BLaER1 treated with 17β-estradiol and CSF1 and Interleukin-3, amounts not matched to agents 10 nM and 100 nM (cell line): Measurements from ENCODE around the gene UBR7.
"Not testable (repeated sequence)": the region's sequence is repeated elsewhere in the genome, so short reads cannot be mapped to it uniquely, and the experiment has no call there.

Experiments used
- H3K27ac ChIP-seq, 11 experiments: shearing (Covaris generic); formaldehyde crosslinking; 2 replicates each; pipeline ENCODE4 v1.8.1; 2022
- H3K27me3 ChIP-seq, 11 experiments: shearing (Covaris generic); formaldehyde crosslinking; 2 replicates each; pipeline ENCODE4 v1.8.1; 2022
- H3K36me3 ChIP-seq, 11 experiments: shearing (Covaris generic); formaldehyde crosslinking; 2 replicates each; pipeline ENCODE4 v1.8.1; 2022
- H3K4me1 ChIP-seq, 10 experiments: shearing (Covaris generic); formaldehyde crosslinking; 2 replicates each; pipeline ENCODE4 v1.8.1; 2022
- H3K4me2 ChIP-seq, 11 experiments: shearing (Covaris generic); formaldehyde crosslinking; 2 replicates each; pipeline ENCODE4 v1.8.1; 2022
- H3K4me3 ChIP-seq, 10 experiments: shearing (Covaris generic); formaldehyde crosslinking; 2 replicates each; pipeline ENCODE4 v1.8.1; 2022
- H3K9ac ChIP-seq, 11 experiments: shearing (Covaris generic); formaldehyde crosslinking; 2 replicates each; pipeline ENCODE4 v1.8.1; 2022
- H3K9me3 ChIP-seq, 11 experiments: shearing (Covaris generic); formaldehyde crosslinking; replicated peaks in 1 of 11; 2 replicates each; pipeline ENCODE4 v1.8.1; 2022
- H4K20me1 ChIP-seq, 11 experiments: shearing (Covaris generic); formaldehyde crosslinking; 2 replicates each; pipeline ENCODE4 v1.8.1; 2022
- Cebpa-rat ChIP-seq, 11 experiments: shearing (Covaris generic); IDR thresholded peaks; 2 replicates each; pipeline ENCODE4 v1.8.1; 2022

Gene UBR7

DNA sequence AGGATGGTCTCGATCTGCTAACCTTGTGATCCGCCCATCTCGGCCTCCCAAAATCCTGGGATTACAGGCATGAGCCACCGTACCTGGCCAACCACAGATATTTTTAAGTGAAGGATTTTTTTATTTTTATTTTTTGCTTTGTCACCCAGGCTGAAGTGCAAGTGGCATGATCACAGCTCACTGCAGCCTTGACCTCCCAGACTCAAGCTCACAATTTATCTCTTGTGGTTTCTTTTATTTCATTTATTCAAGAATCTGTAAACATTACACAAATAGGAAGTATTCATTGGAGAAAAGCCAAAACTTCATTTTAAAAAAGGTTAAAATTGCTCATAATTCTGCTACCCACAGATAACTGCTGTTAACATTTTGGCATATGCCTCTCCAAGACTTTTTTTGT lies 35.7 kb upstream of the UBR7 start:
- H3K4me2 ChIP-seq, result no peak overlapping the region
- TF ChIP-seq Cebpa-rat (IDR thresholded peaks at IDR 0.05), result no peak
- H3K9me3 ChIP-seq, result peaks cover 0 to 10% (median 0%) of the 10 kb centered on the region in 11 experiments; a peak in 2 of 22 replicates
- peaks cover 0 to 13% (median 0%) of the 10 kb centered on the region in 10 experiments; a peak in 5 of 20 replicates for H3K4me1 ChIP-seq
- H3K27ac ChIP-seq, result no peak overlapping the region
- H3K4me3 ChIP-seq, result no peak overlapping the region
- H3K27me3 ChIP-seq, result no peaks in the 10 kb centered on the region
- no peak overlapping the region for H3K9ac ChIP-seq
- H4K20me1 ChIP-seq, result no peaks in the 10 kb centered on the region
- no peaks in the 10 kb centered on the region for H3K36me3 ChIP-seq

DNA sequence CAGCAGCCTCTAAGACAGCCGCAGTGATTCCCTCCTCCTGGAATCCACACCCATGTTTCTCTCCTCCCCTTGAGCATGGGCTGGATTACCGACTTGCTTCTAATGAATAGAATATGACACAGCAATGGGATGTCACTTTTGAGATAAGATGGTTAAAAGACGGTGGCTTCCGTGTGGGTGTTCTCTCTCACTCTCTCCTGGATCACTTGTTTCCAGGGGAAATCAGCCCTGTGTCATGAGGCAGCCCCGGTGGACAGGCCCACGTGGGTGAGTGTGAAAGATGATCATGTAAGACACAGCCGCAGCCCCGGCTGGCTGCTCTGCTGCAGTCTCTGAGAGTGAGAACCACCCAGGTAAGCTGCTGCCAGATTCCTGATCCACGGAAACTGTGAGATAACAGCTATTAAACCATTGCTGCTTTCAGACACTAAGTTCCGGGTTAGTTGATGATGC lies 33.1 kb upstream of the UBR7 start:
- no peaks in the 10 kb centered on the region for H4K20me1 ChIP-seq
- no peak overlapping the region for H3K4me2 ChIP-seq
- no peak overlapping the region for H3K4me3 ChIP-seq
- no peaks in the 10 kb centered on the region for H3K27me3 ChIP-seq
- no peaks in the 10 kb centered on the region for H3K36me3 ChIP-seq
- no peak overlapping the region for H3K27ac ChIP-seq
- no peak for TF ChIP-seq Cebpa-rat (IDR thresholded peaks at IDR 0.05)
- peaks cover 0 to 3% (median 0%) of the 10 kb centered on the region in 10 experiments; a peak in 2 of 20 replicates for H3K4me1 ChIP-seq
- peaks cover 0 to 10% (median 0%) of the 10 kb centered on the region in 11 experiments; a peak in 2 of 22 replicates for H3K9me3 ChIP-seq
- H3K9ac ChIP-seq, result no peak overlapping the region

DNA sequence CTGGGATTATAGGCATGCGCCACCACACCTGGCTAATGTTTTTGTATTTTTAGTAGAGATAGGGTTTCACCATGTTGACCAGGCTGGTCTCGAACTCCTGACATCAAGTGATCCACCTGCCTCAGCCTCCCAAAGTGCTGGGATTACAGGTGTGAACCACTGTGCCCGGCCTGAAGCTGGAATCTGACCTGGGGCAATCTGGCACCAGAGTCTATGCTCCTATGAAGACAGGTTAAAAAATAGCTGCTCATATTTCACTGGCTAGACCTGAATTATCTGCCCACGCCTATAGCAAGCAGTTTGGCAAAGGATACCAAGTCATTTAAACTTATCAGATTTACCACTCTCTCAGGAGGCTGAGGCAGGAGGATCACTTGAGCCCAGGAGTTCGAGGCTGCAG lies 32.3 kb upstream of the UBR7 start:
- not testable (repeated sequence) for H3K4me1 ChIP-seq, H3K27me3 ChIP-seq

DNA sequence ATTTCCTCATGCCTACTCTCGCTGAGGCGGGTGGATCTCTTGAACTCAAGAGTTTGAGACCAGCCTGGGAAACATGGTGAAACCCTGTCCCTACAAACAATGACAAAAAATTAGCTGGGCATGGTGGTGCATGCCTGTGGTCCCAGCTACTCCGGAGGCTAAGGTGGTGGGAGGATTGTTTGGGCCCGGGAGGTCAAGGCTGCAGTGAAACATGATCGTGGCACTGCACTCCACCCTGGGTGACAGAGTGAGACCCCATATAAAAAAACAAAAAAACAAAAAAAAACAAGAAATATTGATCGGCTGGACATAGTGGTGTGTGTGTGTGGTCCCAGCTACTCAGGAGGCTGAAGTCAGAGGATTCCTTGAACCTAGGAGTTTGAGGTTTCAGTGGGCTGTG lies 31.6 kb upstream of the UBR7 start:
- Histone ChIP-seq H3K4me1 (no peaks in the 10 kb centered on the region), H3K27me3 (no peaks in the 10 kb centered on the region), H4K20me1 (no peaks in the 10 kb centered on the region), H3K9me3 (no peaks in the 10 kb centered on the region), H3K4me3 (no peak overlapping the region), H3K9ac (no peak overlapping the region), H3K27ac (no peak overlapping the region), H3K4me2 (no peak overlapping the region), H3K36me3 (no peaks in the 10 kb centered on the region)
- TF ChIP-seq Cebpa-rat (IDR thresholded peaks at IDR 0.05), result no peak

More for the DNA sequence above, 32.3 kb upstream of the UBR7 start:
- H3K9me3 ChIP-seq, H3K27ac ChIP-seq, H4K20me1 ChIP-seq, H3K9ac ChIP-seq, H3K4me3 ChIP-seq, H3K4me2 ChIP-seq, H3K36me3 ChIP-seq: not testable (repeated sequence)

DNA sequence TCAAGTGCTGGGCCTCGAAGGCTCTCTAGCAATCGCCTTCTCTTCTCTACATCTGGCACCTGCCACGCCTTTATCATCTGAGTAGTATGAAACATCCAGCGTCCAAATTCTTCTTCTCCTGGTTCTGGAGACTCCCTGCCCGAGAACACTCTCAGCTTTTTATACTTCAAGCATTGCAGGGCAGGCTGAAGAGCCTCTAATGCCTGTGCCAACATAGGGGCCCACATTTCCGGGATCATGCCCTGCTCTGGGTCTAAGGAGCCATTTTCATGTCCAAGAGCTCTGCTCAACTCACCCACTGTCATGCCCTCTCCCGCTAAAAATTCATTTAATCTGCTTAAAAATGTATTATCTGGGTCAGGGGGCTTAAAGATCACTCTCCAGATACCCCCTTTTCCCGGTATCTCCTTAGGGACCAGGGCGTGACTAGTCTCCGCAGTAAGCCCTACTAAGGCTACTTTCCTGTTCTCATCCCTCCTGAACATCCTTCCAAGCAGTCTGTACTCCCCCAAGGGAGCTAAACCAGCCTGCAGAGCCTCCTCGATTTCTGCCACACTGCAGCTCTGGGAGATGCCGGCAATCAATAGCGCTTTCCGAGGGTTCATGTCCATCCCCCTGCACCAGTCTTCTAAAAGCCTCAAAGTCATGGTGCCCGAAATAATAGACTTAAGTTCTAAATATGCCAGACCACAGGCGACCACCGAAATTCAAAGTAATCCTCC lies 23.3 kb upstream of the UBR7 start:
- Histone ChIP-seq H3K27me3 (no peaks in the 10 kb centered on the region), H4K20me1 (peaks cover 12 to 29% (median 17%) of the 10 kb centered on the region in 11 experiments; a peak in 17 of 22 replicates), H3K4me1 (peaks cover 40 to 45% (median 42%) of the 10 kb centered on the region in 10 experiments), H3K36me3 (peaks cover 28 to 44% (median 38%) of the 10 kb centered on the region in 11 experiments; a peak in 20 of 22 replicates), H3K4me3 (peak overlapping the region; percentile 77 to 99 (median 90)), H3K9ac (peak overlapping the region; percentile 88 to 96 (median 93)), H3K4me2 (peak overlapping the region; percentile 86 to 99 (median 97)), H3K9me3 (no peaks in the 10 kb centered on the region), H3K27ac (peak overlapping the region; percentile 86 to 96 (median 93); a peak in 21 of 22 replicates)
- no peak for TF ChIP-seq Cebpa-rat (IDR thresholded peaks at IDR 0.05)

DNA sequence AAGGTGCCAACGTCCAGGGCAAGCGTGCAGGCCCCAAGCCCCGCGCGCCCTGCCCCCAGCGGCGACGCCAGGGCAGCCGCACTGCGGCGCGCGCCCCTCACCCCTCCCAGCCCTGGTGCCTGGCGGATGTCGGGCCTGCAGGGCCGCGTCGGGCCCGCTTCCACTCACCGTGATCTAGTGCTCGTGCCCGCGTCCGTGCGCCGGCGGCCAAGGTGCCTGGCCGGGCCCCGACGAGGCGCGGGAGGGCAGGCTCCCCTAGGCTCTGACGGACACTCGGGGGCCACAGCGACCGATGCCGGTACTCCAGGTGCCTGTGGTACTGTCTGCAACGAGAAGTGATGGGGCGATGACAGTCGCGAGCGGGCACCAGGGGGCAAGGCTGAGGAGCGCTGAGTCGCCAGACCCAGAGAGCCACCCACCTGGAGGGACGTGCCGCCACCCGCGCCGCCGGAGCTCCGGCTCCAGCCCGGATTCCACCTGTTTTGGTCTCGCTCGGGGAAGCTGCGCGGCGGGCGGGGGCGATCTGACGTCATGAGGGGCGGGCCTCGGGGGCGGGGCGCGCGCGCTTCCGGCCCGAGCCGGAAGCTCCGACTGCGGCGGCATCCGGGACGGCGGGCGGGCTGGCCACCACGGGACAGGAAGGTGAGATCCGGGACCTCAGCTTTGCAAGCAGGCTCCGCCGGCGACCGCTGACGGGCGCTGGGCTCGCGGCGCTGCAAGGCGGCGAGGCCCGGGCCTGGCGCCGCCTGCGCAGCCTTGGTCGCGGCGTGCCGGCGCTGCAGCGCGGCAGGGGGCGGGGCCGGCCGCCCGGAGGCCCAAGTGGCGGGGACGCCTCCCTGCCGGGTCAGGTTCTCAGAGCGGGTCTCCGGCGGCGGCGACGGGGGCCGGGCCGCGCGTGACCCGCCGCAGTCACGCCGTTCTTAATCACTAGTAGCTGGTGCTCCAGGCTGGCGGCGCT lies 22.4 kb upstream of the UBR7 start, which contains the start of the genes LYSET and MOAP1:
TSS of gene LYSET (plus strand) at position 927 of the 958 bp plus-strand sequence. CDS start 89 bp downstream, outside the sequence.
TSS of gene MOAP1 (minus strand) at position 507 of the 958 bp plus-strand sequence. CDS start 655 bp downstream, outside the sequence.
- Histone ChIP-seq H4K20me1 (peaks cover 12 to 29% (median 17%) of the 10 kb centered on the region in 11 experiments; a peak in 17 of 22 replicates), H3K27ac (peak within 1 kb of the TSS; percentile 86 to 96 (median 93)), H3K27me3 (no peaks in the 10 kb centered on the region), H3K36me3 (peaks cover 28 to 53% (median 42%) of the 10 kb centered on the region in 11 experiments; a peak in 20 of 22 replicates), H3K4me2 (peak within 1 kb of the TSS; percentile 89 to 99 (median 97)), H3K4me3 (peak within 1 kb of the TSS; percentile 77 to 99 (median 90)), H3K9ac (peak within 1 kb of the TSS; percentile 88 to 96 (median 93)), H3K9me3 (no peaks in the 10 kb centered on the region), H3K4me1 (peaks cover 40 to 54% (median 44%) of the 10 kb centered on the region in 10 experiments)
- no peak for TF ChIP-seq Cebpa-rat (IDR thresholded peaks at IDR 0.05)

DNA sequence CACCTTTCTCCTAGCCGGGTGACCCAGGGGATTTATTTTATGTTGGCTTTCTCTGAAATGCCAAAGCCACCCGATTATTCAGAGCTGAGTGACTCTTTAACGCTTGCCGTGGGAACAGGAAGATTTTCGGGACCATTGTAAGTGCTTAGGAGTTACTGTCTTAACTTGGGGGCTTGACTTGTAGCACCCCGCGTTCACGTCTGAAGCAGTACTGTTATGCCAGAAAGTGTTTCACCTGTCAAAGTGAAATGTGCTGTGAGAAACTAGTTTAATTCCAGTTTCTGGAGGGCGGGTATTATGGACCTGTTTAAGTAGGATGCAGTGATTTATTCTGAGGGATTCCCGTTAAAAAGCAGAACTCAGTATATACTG lies 21.7 kb upstream of the UBR7 start:
- Histone ChIP-seq H3K36me3 (peaks cover 28 to 55% (median 42%) of the 10 kb centered on the region in 11 experiments; a peak in 20 of 22 replicates), H3K4me1 (peaks cover 40 to 59% (median 44%) of the 10 kb centered on the region in 10 experiments), H3K27ac (peak overlapping the region; percentile 86 to 96 (median 93))

DNA sequence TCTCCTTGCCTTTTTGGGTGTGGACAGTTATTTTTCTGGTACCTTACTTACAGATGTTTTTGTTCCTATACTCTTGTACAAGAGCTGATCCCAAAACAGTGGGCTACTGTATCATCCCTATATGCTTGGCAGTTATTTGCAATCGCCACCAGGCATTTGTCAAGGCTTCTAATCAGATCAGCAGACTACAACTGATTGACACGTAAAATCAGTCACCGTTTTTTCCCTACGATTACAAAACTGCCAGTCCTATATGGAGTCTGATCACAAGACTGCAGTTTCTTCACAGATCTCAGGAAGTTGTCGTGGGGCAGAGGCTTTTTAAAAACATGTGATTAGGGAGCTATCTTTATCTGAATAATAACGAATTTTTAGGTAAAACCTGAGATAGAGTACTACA lies 20.6 kb upstream of the UBR7 start:
- peak overlapping the region; percentile 88 to 96 (median 93); a peak in 21 of 22 replicates for H3K9ac ChIP-seq
- H3K9me3 ChIP-seq, result no peaks in the 10 kb centered on the region
- no peaks in the 10 kb centered on the region for H3K27me3 ChIP-seq
- H4K20me1 ChIP-seq, result peaks cover 12 to 29% (median 17%) of the 10 kb centered on the region in 11 experiments; a peak in 17 of 22 replicates
- peaks cover 40 to 71% (median 45%) of the 10 kb centered on the region in 10 experiments for H3K4me1 ChIP-seq
- H3K36me3 ChIP-seq, result peaks cover 25 to 56% (median 45%) of the 10 kb centered on the region in 11 experiments; a peak in 20 of 22 replicates
- H3K4me3 ChIP-seq, result peak overlapping the region; percentile 77 to 99 (median 90); a peak in 18 of 20 replicates
- peak in 2 of 11 experiments; percentile 28 to 52; a peak in 1 of 22 replicates for TF ChIP-seq Cebpa-rat (IDR thresholded peaks at IDR 0.05)
- H3K27ac ChIP-seq, result peak overlapping the region; percentile 62 to 96 (median 93)
- H3K4me2 ChIP-seq, result peak overlapping the region; percentile 72 to 98 (median 86)

More for the DNA sequence above, 21.7 kb upstream of the UBR7 start:
- TF ChIP-seq Cebpa-rat (IDR thresholded peaks at IDR 0.05), result no peak
- Histone ChIP-seq H4K20me1 (peaks cover 12 to 29% (median 17%) of the 10 kb centered on the region in 11 experiments; a peak in 17 of 22 replicates), H3K4me3 (peak overlapping the region; percentile 77 to 99 (median 90)), H3K4me2 (peak overlapping the region; percentile 72 to 98 (median 86)), H3K9me3 (no peaks in the 10 kb centered on the region), H3K27me3 (no peaks in the 10 kb centered on the region), H3K9ac (peak overlapping the region; percentile 88 to 96 (median 93))
